T-helper 1 cell treated with Interleukin-12 subunit alpha and Interleukin-12 subunit beta and Interleukin-4 antibody, amounts not matched to agents 30 μg/mL and 1 μg/mL, for 36 hours (primary cell): ENCODE data around the gene ZMPSTE24.
"Not testable (repeated sequence)": the region's sequence is repeated elsewhere in the genome, so short reads cannot be mapped to it uniquely, and the experiment has no call there.

Source experiments
- H3K27ac Mint-ChIP-seq: one replicate; pipeline ENCODE4 v1.8.0; 2021; ENCODE audit warnings: mild to moderate bottlenecking, mixed read lengths
- H3K27me3 Mint-ChIP-seq: one replicate; pipeline ENCODE4 v1.8.0; 2021; ENCODE audit warnings: low read depth, mixed read lengths
- H3K36me3 Mint-ChIP-seq: one replicate; pipeline ENCODE4 v1.8.0; 2021; ENCODE audit warnings: low read depth, mixed read lengths
- H3K4me1 Mint-ChIP-seq: one replicate; pipeline ENCODE4 v1.8.0; 2021; ENCODE audit warnings: low read depth, mixed read lengths
- H3K4me3 Mint-ChIP-seq: one replicate; pipeline ENCODE4 v1.8.0; 2021; ENCODE audit warnings: mild to moderate bottlenecking, moderate library complexity, mixed read lengths
- H3K9me3 Mint-ChIP-seq: one replicate; pipeline ENCODE4 v1.8.0; 2021; ENCODE audit warnings: mixed read lengths

ZMPSTE24 gene

DNA sequence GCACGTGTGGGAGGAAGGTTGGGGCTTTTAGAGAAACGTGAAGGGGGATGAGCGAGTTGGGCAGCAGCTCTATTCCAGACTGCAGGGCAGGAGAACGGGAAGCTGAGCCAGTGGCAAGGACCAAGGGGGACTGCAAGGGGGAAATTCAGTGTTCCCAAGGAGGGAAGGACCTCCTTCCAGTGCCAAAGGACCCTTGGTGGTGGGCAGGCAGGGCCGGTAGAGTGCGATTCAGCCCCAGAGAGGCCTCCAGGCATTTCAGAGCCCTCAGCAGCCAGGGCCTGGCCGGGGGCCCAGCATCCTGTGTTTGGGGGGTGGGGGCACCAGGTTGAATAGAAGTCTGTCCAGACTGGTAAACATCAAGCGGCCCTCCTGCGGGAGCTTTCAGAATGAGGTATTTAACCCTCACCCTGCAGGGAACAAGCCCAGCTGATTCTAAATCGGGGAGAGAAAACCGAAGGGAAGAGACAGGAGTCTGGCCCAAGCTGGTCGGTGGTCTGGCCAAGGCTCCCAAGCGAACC lies 56.7 kb downstream of the ZMPSTE24 start:
- peak overlapping the region; percentile 80 for H3K4me3 Mint-ChIP-seq
- H3K9me3 Mint-ChIP-seq: no peaks in the 10 kb centered on the region
- peaks cover 8% of the 10 kb centered on the region for H3K36me3 Mint-ChIP-seq
- peaks cover 45% of the 10 kb centered on the region for H3K4me1 Mint-ChIP-seq
- no peak overlapping the region for H3K27ac Mint-ChIP-seq
- H3K27me3 Mint-ChIP-seq: peaks cover 28% of the 10 kb centered on the region

DNA sequence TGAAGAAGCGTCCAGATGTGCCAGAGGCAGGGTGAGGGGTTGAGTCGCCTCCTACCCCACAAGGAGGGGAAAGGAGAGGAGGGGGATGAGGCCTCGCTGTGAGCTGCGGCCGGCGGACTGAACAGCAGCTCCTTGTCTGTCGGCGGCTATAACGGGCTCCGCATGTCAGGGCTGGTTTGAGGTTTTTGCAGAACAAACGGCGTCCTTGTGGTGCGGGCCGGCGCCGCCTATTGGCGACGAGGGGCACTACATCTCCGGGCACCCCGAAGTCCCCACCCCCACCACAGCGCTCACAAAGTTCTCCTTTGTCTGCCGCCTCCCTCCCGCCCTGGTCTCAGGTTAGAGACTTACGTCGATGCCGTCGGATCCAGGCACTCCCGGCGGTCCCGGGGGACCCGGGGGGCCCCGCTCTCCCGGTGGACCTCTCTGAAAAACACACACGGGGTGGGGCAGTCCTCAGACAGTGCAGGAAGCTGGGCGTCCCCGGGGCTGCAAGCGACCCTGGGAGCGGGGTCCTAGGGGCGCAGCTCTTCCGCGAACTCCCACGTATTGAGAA lies 57.3 kb downstream of the ZMPSTE24 start:
- Mint-ChIP-seq H3K4me3 (peak overlapping the region; percentile 80), H3K4me1 (peaks cover 45% of the 10 kb centered on the region), H3K36me3 (peaks cover 8% of the 10 kb centered on the region), H3K9me3 (no peaks in the 10 kb centered on the region), H3K27ac (peak overlapping the region; percentile 45), H3K27me3 (peaks cover 28% of the 10 kb centered on the region)

DNA sequence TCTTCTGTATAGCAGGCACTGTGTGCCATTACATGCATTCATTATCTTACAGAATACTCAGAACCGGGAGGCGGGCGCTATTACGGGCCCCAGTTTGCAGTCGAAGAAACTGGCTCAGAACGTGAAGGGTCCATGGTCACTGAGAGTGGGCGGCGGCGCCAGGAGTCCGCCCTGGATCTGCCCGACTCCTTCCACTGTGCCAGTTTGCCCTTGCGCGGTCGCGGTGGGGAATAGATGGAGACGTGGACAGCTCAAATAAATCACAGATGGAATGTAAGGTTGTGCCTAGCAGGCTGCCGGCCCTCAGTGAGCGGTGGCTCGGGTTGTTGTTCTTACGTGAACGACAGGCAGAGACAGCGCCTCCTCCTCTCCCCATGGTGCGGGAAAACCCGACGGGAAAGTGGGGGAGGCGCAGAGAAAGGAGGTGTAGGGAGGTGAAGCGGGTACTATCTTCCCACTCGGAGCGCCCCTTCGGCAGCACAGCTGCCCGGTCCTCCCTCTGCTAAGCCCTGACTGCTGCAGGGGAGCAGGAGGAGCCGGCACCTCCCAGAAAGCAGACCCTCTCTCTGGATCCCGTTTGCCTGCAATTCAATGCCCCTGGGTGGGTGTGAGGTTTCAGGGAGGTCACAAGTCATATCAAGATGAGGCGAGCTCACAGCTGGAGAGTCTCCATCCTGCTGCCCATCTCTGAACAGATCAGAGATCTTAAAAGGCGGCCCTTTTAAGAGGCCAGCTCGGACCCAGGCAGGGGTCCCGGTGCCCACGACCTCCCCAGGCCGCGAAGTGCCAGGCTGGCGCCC lies 58.0 kb downstream of the ZMPSTE24 start:
- peaks cover 8% of the 10 kb centered on the region for H3K36me3 Mint-ChIP-seq
- H3K9me3 Mint-ChIP-seq: no peaks in the 10 kb centered on the region
- H3K4me3 Mint-ChIP-seq: peak overlapping the region; percentile 80
- peaks cover 28% of the 10 kb centered on the region for H3K27me3 Mint-ChIP-seq
- H3K27ac Mint-ChIP-seq: peak overlapping the region; percentile 54
- peaks cover 43% of the 10 kb centered on the region for H3K4me1 Mint-ChIP-seq

DNA sequence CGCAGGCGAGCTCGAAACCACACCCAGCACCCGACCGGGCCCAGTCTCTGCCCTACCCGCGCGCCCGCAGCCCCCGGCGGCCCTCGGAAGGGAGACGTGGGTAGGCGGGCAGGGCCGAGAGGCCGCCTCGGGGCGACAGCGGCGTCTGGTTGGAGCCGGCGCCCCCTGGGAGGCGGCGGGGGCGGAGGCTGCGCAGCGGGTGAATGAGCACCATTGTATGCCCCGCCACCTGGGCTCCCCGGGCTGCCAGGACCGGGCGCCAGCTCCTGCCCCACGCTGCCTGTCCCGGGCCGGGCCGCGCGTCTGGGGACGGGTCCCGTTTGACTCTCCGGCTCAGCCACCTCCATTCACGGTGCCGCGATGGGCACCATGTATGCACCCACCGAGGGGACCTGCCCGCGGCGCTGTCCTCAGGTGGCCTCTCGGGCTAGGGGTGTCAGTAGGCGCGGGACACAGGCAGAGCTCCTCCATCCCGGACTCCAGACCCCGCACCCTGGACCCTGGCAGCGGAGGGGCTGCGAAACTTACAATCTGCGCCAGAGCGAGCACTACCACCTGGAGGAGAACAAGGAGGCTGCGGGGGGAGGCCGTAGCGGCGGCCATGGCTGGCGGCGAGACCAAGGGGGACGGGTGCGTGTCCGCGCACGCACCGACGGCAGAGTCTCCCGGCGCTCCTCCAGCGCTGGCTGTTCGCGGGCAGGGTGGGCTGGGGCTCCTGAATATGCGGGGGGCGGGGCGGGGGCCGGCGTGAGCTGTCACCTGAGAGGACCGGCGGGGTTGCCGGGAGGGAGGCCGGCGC lies 58.8 kb downstream of the ZMPSTE24 start, which contains the start of gene COL9A2:
TSS of gene COL9A2 (minus strand) at position 692 of the 799 bp plus-strand sequence. CDS start at position 603, 89 bp downstream.
- H3K27ac Mint-ChIP-seq: peak within 1 kb of the TSS; percentile 61
- H3K4me1 Mint-ChIP-seq: peaks cover 43% of the 10 kb centered on the region
- H3K27me3 Mint-ChIP-seq: peaks cover 28% of the 10 kb centered on the region
- no peaks in the 10 kb centered on the region for H3K9me3 Mint-ChIP-seq
- H3K36me3 Mint-ChIP-seq: peaks cover 8% of the 10 kb centered on the region
- peak within 1 kb of the TSS; percentile 80 for H3K4me3 Mint-ChIP-seq

DNA sequence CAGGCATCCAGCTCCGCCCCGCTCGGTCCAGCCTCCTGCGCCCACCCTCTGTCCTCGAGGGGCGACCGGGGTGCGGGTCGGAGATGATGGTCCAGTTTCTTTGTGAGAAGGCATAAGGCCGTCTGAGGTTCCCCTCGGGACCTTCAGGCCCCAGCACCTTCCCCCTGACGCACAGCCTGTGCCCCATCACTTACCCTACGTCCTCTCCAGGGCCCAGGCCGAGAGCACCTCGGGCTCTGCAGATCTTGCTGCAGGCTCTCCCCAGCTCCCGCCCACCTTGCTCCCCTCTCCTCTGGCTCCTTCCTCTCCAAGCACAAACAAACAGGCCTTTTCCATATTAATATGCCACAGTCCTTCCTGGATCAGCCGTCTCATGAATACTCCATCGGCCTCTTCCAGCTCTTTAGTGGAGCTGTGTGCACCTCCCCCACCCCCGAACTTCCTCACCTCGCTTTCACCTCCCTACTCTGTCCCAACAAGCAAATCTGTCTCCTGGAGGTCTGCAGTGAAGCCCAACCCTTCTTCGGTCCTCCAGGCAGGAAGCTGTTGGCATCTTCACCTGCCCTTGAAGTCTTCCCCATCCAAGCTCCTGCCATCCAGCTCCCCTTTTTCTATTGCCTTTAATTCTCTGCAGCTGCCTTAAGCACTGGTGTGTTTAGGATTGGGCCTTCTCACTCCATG lies 59.5 kb downstream of the ZMPSTE24 start:
- H3K36me3 Mint-ChIP-seq: peaks cover 8% of the 10 kb centered on the region

DNA sequence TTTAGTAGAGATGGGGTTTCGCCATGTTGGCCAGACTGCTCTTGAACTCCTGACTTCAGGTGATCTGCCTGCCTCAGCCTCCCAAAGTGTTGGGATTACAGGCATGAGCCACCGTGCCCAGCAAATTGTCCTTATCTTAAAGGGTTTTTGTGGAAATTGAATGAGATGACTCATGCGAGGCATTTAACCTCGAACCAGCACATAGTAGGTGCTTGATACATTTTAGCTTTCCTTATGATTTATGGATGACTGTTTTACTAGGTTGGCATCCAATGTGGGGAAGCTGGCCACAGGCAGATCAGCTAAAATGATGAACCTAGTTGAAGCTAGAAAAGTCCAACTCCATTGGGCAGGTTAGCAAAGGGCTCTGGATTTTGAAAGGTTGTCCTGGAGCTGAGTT lies 60.4 kb downstream of the ZMPSTE24 start:
- peaks cover 30% of the 10 kb centered on the region for H3K4me1 Mint-ChIP-seq
- H3K27me3 Mint-ChIP-seq: peaks cover 30% of the 10 kb centered on the region
- no peaks in the 10 kb centered on the region for H3K9me3 Mint-ChIP-seq
- H3K36me3 Mint-ChIP-seq: peaks cover 8% of the 10 kb centered on the region
- no peak overlapping the region for H3K4me3 Mint-ChIP-seq
- peak overlapping the region; percentile 23 for H3K27ac Mint-ChIP-seq

More for the DNA sequence above, 59.5 kb downstream of the ZMPSTE24 start:
- H3K9me3 Mint-ChIP-seq: no peaks in the 10 kb centered on the region
- peak overlapping the region; percentile 66 for H3K4me3 Mint-ChIP-seq
- peaks cover 28% of the 10 kb centered on the region for H3K27me3 Mint-ChIP-seq
- H3K4me1 Mint-ChIP-seq: peaks cover 37% of the 10 kb centered on the region
- H3K27ac Mint-ChIP-seq: peak overlapping the region; percentile 61

DNA sequence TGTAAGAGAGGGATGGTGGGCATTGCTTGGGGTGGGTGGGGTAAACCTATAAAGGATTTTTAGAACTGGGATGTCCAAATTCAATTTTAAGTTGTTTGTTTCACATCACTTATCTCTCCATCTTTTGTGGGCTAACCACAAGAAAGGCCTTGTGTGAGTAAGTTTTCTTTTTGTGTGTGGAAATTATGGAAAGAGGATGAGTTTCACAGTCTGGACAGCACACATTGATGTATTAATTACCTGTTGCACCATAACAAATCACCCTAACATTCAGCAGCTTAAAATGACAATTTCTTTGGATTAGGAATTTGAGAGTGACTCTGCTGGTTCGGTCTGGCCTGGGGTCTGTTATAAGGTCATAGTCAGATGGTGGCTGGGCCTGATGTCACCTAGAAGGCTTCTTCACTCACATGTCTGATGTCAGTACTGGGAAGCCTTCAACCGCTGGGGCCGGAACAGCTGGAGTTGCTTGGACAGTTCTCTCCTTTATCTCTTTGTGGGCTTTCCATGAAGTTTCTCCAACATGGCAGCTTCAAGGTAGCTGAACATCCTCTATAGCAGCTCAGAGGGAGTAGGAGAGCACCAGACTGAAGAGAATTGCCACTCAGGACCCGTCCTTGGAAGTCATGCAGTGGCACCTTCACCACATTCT lies 61.1 kb downstream of the ZMPSTE24 start:
- no peak overlapping the region for H3K4me3 Mint-ChIP-seq
- H3K9me3 Mint-ChIP-seq: no peaks in the 10 kb centered on the region
- peaks cover 36% of the 10 kb centered on the region for H3K27me3 Mint-ChIP-seq
- H3K36me3 Mint-ChIP-seq: peaks cover 8% of the 10 kb centered on the region
- H3K27ac Mint-ChIP-seq: no peak overlapping the region
- peaks cover 26% of the 10 kb centered on the region for H3K4me1 Mint-ChIP-seq

DNA sequence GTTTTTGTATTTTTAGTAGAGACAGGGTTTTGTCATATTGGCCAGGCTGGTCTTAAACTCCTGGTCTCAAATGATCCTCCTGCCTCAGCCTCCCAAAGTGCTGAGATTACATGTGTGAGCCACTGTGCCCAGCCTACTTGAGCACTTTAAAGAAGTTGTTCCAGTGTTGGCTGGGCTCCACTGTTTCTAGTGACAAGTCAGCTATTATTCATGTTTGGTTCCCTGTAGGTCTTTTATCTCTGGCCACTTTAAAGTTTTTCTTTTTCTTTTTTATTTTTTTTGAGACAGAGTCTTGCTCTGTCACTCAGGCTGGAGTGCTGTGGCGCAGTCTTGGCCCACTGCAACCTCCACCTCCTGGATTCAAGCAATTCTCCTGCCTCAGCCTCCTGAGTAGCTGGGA lies 73.4 kb downstream of the ZMPSTE24 start:
- not testable (repeated sequence) for H3K27ac Mint-ChIP-seq, H3K36me3 Mint-ChIP-seq, H3K4me1 Mint-ChIP-seq, H3K9me3 Mint-ChIP-seq, H3K27me3 Mint-ChIP-seq, H3K4me3 Mint-ChIP-seq

DNA sequence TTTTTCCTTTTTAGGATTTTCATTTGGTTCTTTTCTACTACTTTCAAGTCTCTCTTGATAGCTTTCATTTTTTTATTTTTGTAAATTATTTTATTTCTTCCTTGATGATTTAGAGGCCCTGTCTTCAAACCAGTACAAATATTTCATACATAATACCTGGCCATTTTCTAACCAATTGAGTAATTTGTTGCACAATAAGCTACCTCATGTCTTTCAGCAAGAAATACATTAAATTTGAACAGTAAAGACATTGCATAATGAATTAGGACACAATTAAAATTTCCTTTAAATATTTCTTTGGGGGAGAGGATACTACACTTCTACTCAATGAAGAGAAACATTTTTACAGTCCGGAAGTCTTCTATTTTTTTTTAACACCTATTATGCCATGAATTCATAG lies 74.7 kb downstream of the ZMPSTE24 start:
- H3K27me3 Mint-ChIP-seq: no peaks in the 10 kb centered on the region
- H3K4me1 Mint-ChIP-seq: no peaks in the 10 kb centered on the region
- H3K36me3 Mint-ChIP-seq: no peaks in the 10 kb centered on the region
- H3K9me3 Mint-ChIP-seq: no peaks in the 10 kb centered on the region
- H3K4me3 Mint-ChIP-seq: no peak overlapping the region
- no peak overlapping the region for H3K27ac Mint-ChIP-seq

DNA sequence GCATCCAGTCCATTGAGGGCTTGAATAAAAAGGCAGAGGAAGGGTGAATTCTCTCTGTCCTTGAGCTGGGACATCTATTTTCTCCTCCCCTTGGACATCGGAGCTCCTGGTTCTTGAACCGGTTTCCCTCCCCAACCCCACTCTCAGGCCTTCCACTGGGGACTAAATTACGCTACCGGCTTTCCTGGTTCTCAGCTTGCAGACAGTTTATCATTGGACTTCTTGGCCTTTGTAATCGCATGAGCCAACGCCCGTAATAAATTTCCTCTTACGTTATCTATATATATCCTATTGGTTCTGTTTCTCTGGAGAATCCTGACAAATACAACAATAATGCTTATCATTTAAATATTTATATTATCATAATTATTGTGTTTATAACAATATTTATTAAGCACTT lies 79.4 kb downstream of the ZMPSTE24 start:
- H3K9me3 Mint-ChIP-seq: no peaks in the 10 kb centered on the region
- H3K27me3 Mint-ChIP-seq: no peaks in the 10 kb centered on the region
- no peak overlapping the region for H3K27ac Mint-ChIP-seq
- H3K36me3 Mint-ChIP-seq: peaks cover 2% of the 10 kb centered on the region
- peaks cover 35% of the 10 kb centered on the region for H3K4me1 Mint-ChIP-seq
- no peak overlapping the region for H3K4me3 Mint-ChIP-seq

DNA sequence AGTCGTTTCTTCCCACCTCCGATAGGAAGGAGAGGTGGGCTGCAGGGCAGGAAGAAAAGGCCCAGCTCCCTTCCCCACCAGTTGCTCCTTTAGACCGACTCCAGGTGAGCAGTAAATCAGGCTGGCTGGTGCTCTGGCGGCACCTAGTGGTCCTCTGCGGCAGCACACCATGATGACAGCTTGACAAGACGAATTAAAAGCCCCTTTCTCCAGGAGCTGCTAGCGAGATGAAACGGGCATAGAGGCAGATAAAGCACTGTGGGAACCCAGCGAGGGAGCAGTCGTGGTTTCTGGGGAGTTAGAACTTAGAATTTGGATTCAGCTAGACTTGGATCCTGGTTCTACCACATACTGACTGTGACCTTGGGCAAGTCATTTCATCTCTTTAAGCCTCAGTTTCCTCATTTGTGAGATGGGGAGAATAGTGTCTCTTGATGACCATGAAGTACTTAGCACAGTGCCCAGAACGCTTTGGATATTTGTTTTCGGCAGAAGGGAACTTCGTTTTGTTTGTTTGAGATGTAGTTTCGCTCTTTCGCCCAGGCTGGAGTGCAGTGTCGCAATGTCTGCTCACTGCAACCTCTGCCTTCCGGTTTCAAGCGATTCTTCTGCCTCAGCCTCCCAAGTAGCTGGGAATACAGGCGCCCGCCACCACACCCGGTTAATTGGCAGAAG lies 80.8 kb downstream of the ZMPSTE24 start:
- H3K4me3 Mint-ChIP-seq: peak overlapping the region; percentile 68

DNA sequence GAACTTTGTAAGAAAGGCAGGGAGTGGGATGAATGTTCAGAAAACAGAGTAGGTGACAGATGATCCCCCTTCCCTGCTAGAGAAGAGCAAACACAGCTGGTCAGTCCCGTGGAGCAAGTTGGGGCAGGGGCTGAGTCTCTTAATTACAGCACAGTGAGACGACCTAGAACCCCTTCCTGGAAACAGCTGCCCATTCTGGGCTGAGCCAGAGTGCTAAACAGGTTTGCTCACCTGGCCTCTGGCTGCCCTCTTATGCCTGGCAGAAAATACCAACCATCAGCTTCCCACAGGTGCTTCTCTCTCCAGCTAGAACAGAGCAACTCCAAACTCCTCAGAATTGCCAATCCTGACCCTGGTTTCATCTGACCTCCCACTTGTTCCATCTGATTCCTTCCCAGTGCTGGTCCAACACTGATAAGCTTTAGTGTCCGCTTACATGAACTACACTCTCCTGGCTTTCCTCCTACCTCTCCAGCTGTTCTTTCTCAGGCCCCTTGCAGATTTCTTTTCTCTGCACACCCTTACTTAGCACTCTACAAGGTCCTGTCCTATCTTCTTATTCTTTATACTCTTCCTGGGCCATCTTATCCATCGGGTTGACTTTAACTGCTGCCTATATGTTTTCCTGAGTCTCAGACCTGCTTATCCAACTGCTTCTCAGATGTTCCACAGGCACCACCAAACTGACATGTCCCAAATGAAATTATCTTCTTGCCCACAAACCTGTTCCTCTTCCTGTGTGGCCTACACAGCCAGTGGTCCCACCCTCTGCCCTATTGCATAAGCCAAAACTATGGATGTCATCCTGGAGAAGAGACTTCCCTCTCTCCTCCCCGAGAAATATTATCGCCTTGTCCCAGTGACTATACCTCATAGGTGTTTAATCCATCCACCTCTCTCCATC lies 81.6 kb downstream of the ZMPSTE24 start:
- Mint-ChIP-seq H3K9me3 (no peaks in the 10 kb centered on the region), H3K4me3 (peak overlapping the region; percentile 31), H3K4me1 (peaks cover 50% of the 10 kb centered on the region), H3K27me3 (no peaks in the 10 kb centered on the region), H3K36me3 (peaks cover 2% of the 10 kb centered on the region), H3K27ac (peak overlapping the region; percentile 96)

More for the DNA sequence above, 80.8 kb downstream of the ZMPSTE24 start:
- no peaks in the 10 kb centered on the region for H3K27me3 Mint-ChIP-seq
- H3K4me1 Mint-ChIP-seq: peaks cover 43% of the 10 kb centered on the region
- H3K27ac Mint-ChIP-seq: peak overlapping the region; percentile 87
- no peaks in the 10 kb centered on the region for H3K9me3 Mint-ChIP-seq
- peaks cover 2% of the 10 kb centered on the region for H3K36me3 Mint-ChIP-seq
